Measurements from ENCODE around the gene USP17L27.
"Not testable (repeated sequence)": the region's sequence is repeated elsewhere in the genome, so short reads cannot be mapped to it uniquely, and the experiment has no call there.

GRCh38 chr4:9334358-9334757 lies 9.6 kb upstream of the USP17L27 start, which contains the start of gene USP17L26:
- not testable (repeated sequence) for TF ChIP-seq GATA2, GATA3 (IDR thresholded peaks at IDR 0.05; ENCODE audit: low read depth, low read length)

Measured in SH-SY5Y (cell line).